Astrocyte (in vitro differentiated cells and primary cell): Measurements from ENCODE around the gene RUNX3. TPM values are rescaled to one million over a fixed set of nuclear protein-coding genes. Genes with fewer than 3 reads are reported as not detected.

Experiments used
- DNase-seq: peaks from one replicate; pipeline ENCODE4 v3.0.0-alpha.2; 2010; ENCODE audit warnings: low read depth
- FAIRE-seq: peaks from 2 replicates; lab custom pipeline; 2011; peaks lifted over from hg19 to GRCh38; lab: Jason Lieb, UNC
- H2AFZ ChIP-seq: 2 replicates; pipeline ENCODE4 v1.6.0; 2012; ENCODE audit warnings: low read depth, low read length, inconsistent platforms
- H3K27ac ChIP-seq: 2 replicates; pipeline ENCODE4 v1.5.1; 2011; ENCODE audit warnings: low read depth, low read length, inconsistent platforms
- H3K27me3 ChIP-seq: 2 replicates; pipeline ENCODE4 v1.6.0; 2011; ENCODE audit warnings: low read length, inconsistent platforms; ENCODE audit not compliant: insufficient read depth
- H3K36me3 ChIP-seq: 2 replicates; pipeline ENCODE4 v1.5.1; 2011; ENCODE audit warnings: low read length, inconsistent platforms; ENCODE audit not compliant: insufficient read depth
- H3K4me1 ChIP-seq: 2 replicates; pipeline ENCODE4 v1.5.1; 2011; ENCODE audit warnings: low read length, inconsistent platforms; ENCODE audit not compliant: insufficient read depth
- H3K4me2 ChIP-seq: 2 replicates; pipeline ENCODE4 v1.6.0; 2012; ENCODE audit warnings: low read length, inconsistent platforms
- H3K4me3 ChIP-seq: 2 replicates; pipeline ENCODE4 v1.5.1; 2011; ENCODE audit warnings: low read depth, mild to moderate bottlenecking, low read length, inconsistent platforms; ENCODE audit not compliant: insufficient read depth
- H3K79me2 ChIP-seq: 2 replicates; pipeline ENCODE4 v1.6.0; 2012; ENCODE audit warnings: mild to moderate bottlenecking, low read length, inconsistent platforms; ENCODE audit not compliant: insufficient read depth
- H3K9ac ChIP-seq: 2 replicates; pipeline ENCODE4 v1.6.0; 2012; ENCODE audit warnings: mild to moderate bottlenecking, low read length, inconsistent platforms
- H3K9me3 ChIP-seq: 2 replicates; pipeline ENCODE4 v1.5.1; 2012; ENCODE audit warnings: low read depth, mild to moderate bottlenecking, low read length, inconsistent platforms; ENCODE audit not compliant: insufficient read depth
- H4K20me1 ChIP-seq: 2 replicates; pipeline ENCODE4 v1.6.0; 2012; ENCODE audit warnings: low read length, inconsistent platforms; ENCODE audit not compliant: insufficient read depth
- H3K27ac Mint-ChIP-seq: one replicate; pipeline ENCODE4 v1.8.0; 2021; ENCODE audit warnings: mild to moderate bottlenecking, mixed read lengths; ENCODE audit not compliant: unreplicated experiment
- H3K27me3 Mint-ChIP-seq: one replicate; pipeline ENCODE4 v1.8.0; 2021; ENCODE audit warnings: low read depth, mixed read lengths; ENCODE audit not compliant: unreplicated experiment
- H3K36me3 Mint-ChIP-seq: one replicate; pipeline ENCODE4 v1.8.0; 2021; ENCODE audit warnings: low read depth, mixed read lengths; ENCODE audit not compliant: unreplicated experiment
- H3K4me1 Mint-ChIP-seq: one replicate; pipeline ENCODE4 v1.8.0; 2021; ENCODE audit warnings: low read depth, mixed read lengths; ENCODE audit not compliant: unreplicated experiment
- H3K4me3 Mint-ChIP-seq: one replicate; pipeline ENCODE4 v1.8.0; 2021; ENCODE audit warnings: mild to moderate bottlenecking, moderate library complexity, mixed read lengths; ENCODE audit not compliant: unreplicated experiment
- H3K9me3 Mint-ChIP-seq: one replicate; pipeline ENCODE4 v1.8.0; 2021; ENCODE audit warnings: mild to moderate bottlenecking, mixed read lengths; ENCODE audit not compliant: unreplicated experiment
- EZH2 ChIP-seq: IDR thresholded peaks from 2 replicates; pipeline ENCODE4 v1.6.1; 2012; ENCODE audit warnings: mild to moderate bottlenecking, low read length, inconsistent platforms; ENCODE audit not compliant: insufficient read depth
- total RNA-seq: library from RNA; stranded (reverse); gene quantifications from 2 replicates; pipeline ENCODE4 v1.2.1, GENCODE V29; 2021
- TF ChIP-seq, protein P1 (sequence below): IDR thresholded peaks from 2 replicates; pipeline ENCODE4 v1.5.1; 2011; ENCODE audit warnings: low read depth, mild to moderate bottlenecking, inconsistent platforms, low read length, moderate library complexity; ENCODE audit not compliant: insufficient read depth

RUNX3 gene
- total RNA-seq, 1 donor from 2014 or later, result 2.5 TPM

DNA sequence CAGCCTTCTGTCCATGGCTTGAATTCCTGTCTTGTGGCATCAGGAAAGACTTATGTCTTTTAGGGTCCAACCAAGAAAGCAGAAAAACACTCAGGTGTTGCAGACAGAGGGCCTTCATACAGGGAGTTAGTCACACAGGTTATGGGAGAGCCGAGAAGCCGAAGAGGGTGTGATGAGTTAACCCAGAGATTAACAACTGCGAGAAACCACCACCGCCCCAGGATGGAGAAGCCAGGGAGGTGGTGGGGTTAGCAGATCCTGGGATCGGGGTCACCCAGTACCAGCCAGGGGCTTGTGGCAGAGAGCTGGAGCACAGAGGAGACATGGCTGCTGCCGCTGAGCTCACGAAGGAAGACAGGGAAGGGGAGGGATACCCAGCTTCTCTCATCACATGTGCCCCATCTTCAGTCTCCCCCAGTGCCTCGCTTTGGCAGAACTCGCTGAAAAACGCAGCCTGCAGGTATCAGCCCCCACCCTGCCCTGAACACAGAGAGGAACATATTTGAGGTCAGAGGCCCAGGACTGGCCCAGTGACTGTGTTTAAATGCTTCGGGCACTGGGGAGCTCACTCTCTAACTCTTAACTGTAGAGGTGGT is 58.7 kb downstream of the RUNX3 start:
- no peaks in the 10 kb centered on the region for H3K36me3 Mint-ChIP-seq
- Histone ChIP-seq H3K4me1 (no peaks in the 10 kb centered on the region), H3K27me3 (peaks cover 7% of the 10 kb centered on the region), H3K27ac (no peak overlapping the region), H3K4me2 (no peak overlapping the region), H3K79me2 (no peaks in the 10 kb centered on the region), H2AFZ (no peak overlapping the region), H3K9ac (no peak overlapping the region), H3K9me3 (no peaks in the 10 kb centered on the region), H3K4me3 (no peak overlapping the region), H3K36me3 (no peaks in the 10 kb centered on the region), H4K20me1 (no peaks in the 10 kb centered on the region)
- no peak overlapping the region for H3K4me3 Mint-ChIP-seq
- TF ChIP-seq, protein P1, sequence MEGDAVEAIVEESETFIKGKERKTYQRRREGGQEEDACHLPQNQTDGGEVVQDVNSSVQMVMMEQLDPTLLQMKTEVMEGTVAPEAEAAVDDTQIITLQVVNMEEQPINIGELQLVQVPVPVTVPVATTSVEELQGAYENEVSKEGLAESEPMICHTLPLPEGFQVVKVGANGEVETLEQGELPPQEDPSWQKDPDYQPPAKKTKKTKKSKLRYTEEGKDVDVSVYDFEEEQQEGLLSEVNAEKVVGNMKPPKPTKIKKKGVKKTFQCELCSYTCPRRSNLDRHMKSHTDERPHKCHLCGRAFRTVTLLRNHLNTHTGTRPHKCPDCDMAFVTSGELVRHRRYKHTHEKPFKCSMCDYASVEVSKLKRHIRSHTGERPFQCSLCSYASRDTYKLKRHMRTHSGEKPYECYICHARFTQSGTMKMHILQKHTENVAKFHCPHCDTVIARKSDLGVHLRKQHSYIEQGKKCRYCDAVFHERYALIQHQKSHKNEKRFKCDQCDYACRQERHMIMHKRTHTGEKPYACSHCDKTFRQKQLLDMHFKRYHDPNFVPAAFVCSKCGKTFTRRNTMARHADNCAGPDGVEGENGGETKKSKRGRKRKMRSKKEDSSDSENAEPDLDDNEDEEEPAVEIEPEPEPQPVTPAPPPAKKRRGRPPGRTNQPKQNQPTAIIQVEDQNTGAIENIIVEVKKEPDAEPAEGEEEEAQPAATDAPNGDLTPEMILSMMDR, result no peak
- no peak for TF ChIP-seq EZH2
- FAIRE-seq, result no peak
- DNase-seq, result no peak
- peaks cover 43% of the 10 kb centered on the region for H3K27me3 Mint-ChIP-seq
- no peaks in the 10 kb centered on the region for H3K9me3 Mint-ChIP-seq
- peak overlapping the region; percentile 62 for H3K27ac Mint-ChIP-seq
- peaks cover 4% of the 10 kb centered on the region for H3K4me1 Mint-ChIP-seq

DNA sequence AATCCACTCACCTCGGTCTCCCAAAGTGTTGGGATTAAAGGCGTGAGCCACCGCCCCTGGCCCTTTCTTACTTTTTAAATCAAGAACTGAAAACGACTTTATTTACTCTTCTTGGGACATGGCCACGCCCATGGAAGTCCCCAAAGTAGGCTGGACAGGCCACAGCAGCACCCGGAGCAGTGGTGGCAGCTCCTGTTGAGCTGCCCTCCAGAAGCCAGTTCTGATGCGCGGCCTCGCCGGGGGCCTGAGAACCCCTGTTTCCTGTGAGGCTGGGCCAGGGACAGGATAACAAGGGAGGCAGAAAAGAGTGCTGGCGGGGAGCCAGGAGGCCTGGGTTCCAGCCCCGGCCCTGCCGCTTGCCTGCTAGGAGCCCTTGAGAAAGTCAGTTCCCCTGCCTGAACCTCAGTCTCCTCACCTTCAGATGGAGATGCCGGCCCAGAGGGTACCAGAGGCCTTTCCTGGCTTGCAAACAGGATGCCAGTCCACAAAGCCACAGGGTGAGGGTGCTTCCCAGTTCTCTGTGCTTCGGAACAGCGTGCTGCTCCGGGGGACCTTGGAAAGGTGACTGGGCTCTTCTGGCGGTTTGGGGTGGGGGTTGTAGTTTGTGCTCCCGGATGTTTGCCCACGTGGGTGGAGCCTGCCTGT is 59.4 kb downstream of the RUNX3 start:
- Mint-ChIP-seq H3K4me3 (no peak overlapping the region), H3K9me3 (no peaks in the 10 kb centered on the region), H3K27me3 (peaks cover 42% of the 10 kb centered on the region), H3K4me1 (peaks cover 4% of the 10 kb centered on the region), H3K27ac (peak overlapping the region; percentile 62), H3K36me3 (no peaks in the 10 kb centered on the region)
- peaks cover 9% of the 10 kb centered on the region for H3K27me3 ChIP-seq
- H3K4me3 ChIP-seq, result no peak overlapping the region
- H2AFZ ChIP-seq, result no peak overlapping the region
- H3K9me3 ChIP-seq, result no peaks in the 10 kb centered on the region
- H3K27ac ChIP-seq, result no peak overlapping the region
- no peaks in the 10 kb centered on the region for H3K36me3 ChIP-seq
- no peak for FAIRE-seq
- no peaks in the 10 kb centered on the region for H3K4me1 ChIP-seq
- H3K4me2 ChIP-seq, result no peak overlapping the region
- no peaks in the 10 kb centered on the region for H3K79me2 ChIP-seq
- TF ChIP-seq, protein P1, result no peak
- TF ChIP-seq EZH2, result no peak
- H3K9ac ChIP-seq, result no peak overlapping the region
- DNase-seq, result no peak
- H4K20me1 ChIP-seq, result no peaks in the 10 kb centered on the region
